Effector memory CD8-positive, alpha-beta T cell (primary cell): ENCODE results near the gene SEPHS1.

Experiments
- ATAC-seq: fragments of 150-1000 bp; cut with Tn5 transposase; replicated peaks from 2 replicates; pipeline ENCODE4 v1.10.0; 2021; ENCODE audit warnings: mild to moderate bottlenecking, moderate library complexity
- DNase-seq, 3 experiments: peaks; one replicate each; pipeline ENCODE4 v3.0.0; 2021
- H3K27ac Mint-ChIP-seq, 2 donors: one replicate each; pipeline ENCODE4 v1.8.0; 2022; ENCODE audit warnings: mild to moderate bottlenecking in 2 of 2, mixed read lengths in 2 of 2, moderate library complexity in 2 of 2
- H3K27me3 Mint-ChIP-seq, 2 donors: one replicate each; pipeline ENCODE4 v1.8.0; 2022; ENCODE audit warnings: mixed read lengths in 2 of 2
- H3K36me3 Mint-ChIP-seq: one replicate; pipeline ENCODE4 v1.8.0; 2022; ENCODE audit warnings: mild to moderate bottlenecking, moderate library complexity, mixed read lengths; ENCODE audit not compliant: insufficient read depth
- H3K4me1 Mint-ChIP-seq, 2 donors: one replicate each; pipeline ENCODE4 v1.8.0; 2022; ENCODE audit warnings: low read depth in 2 of 2, mixed read lengths in 2 of 2
- H3K4me3 Mint-ChIP-seq, 2 donors: one replicate each; pipeline ENCODE4 v1.8.0; 2022; ENCODE audit warnings: mild to moderate bottlenecking in 2 of 2, mixed read lengths in 2 of 2, moderate library complexity in 2 of 2
- H3K9me3 Mint-ChIP-seq, 2 donors: one replicate each; pipeline ENCODE4 v1.8.0; 2022; ENCODE audit warnings: mixed read lengths in 2 of 2

The SEPHS1 gene

DNA sequence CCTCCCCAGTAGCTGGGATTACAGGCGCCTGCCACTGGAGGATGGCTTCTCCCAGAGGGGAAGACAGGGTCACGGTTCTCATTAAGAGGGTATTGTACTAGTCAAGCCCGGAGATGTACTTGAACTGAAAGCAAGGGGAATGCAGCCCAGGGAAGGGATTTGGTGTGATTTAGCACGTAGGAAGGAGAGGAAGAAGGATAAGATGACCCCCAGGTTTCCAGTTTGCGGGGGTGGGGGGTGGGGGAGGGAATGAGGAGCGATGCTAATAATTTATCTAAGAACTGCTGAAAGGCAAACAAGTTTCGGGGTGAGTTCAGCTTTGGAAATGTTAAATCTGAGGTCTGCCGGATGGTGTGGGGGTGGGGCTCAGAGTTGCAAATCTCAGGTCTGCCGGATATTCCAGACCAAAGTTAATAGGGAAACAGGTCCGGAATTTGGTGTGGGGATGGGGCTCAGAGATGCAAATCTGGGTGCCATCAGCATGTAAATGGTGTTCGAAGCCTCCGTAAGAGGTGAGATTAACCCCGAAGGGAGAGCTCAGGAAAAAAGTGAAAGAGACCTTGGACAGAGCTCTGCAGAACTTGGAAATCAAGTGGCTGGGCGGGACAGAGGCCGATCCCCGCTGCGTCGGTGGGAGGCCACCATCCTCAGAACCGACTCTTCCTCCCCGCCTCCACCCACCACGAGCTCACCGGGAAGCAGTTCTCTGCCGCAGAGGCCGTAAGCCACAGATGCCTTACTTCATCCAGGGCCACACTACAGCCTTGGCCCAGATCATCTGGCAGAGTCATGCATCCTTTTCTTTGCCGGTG, 1.6 kb upstream of the SEPHS1 start:
- peaks cover 24 to 25% of the 10 kb centered on the region in 2 donors for H3K4me1 Mint-ChIP-seq
- DNase-seq = no peak

DNA sequence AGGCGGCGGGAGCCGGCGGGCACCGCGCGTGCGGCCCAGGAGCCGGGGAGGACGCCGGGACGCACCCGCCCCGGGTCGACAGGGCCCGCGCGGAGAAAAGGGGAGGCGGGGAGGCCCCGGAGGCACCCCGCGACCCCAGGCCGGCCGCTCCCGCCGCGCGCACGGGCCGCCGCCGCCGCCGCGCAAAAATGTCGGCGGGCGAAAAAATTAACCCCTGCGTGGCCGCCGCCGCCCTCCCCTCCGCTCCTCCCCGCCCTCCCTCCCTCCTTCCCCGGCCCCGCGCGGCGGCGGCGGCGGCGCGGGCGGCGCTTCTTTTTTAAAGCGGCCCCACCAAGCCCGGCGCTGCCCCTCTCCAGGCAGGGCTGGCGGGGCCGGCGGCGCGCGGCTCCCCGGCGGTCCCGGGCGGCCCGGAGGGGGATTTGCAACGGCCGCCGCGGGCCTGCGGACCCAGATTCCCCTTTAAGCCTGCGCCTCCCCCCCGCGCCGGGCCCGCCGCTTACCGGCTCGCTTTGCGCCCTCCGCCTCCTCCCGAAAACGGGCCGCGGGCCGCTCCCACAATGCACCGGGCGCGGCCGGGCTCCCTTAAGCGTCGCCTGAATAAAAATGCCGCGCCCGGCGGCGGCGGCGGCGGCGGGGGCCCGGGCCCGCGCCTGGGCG, 465 bp downstream of the SEPHS1 start:
- peak; percentile 60 to 67 (median 67) for DNase-seq
- peaks cover 25 to 29% of the 10 kb centered on the region in 2 donors for H3K4me1 Mint-ChIP-seq
- no peaks in the 10 kb centered on the region for H3K9me3 Mint-ChIP-seq
- ATAC-seq = peak; percentile 66
- H3K27ac Mint-ChIP-seq = peak overlapping the region in 1 of 2 donors; percentile 52
- peaks cover 4 to 8% of the 10 kb centered on the region in 2 donors for H3K27me3 Mint-ChIP-seq
- peaks cover 18% of the 10 kb centered on the region for H3K36me3 Mint-ChIP-seq
- H3K4me3 Mint-ChIP-seq = peak overlapping the region; percentile 75 to 89

More for the DNA sequence above, 1.6 kb upstream of the SEPHS1 start:
- Mint-ChIP-seq H3K27me3 (peaks cover 20 to 24% of the 10 kb centered on the region in 2 donors), H3K9me3 (no peaks in the 10 kb centered on the region), H3K27ac (peak overlapping the region in 1 of 2 donors; percentile 66), H3K36me3 (peaks cover 15% of the 10 kb centered on the region), H3K4me3 (peak overlapping the region; percentile 75 to 89)
- ATAC-seq = no peak

DNA sequence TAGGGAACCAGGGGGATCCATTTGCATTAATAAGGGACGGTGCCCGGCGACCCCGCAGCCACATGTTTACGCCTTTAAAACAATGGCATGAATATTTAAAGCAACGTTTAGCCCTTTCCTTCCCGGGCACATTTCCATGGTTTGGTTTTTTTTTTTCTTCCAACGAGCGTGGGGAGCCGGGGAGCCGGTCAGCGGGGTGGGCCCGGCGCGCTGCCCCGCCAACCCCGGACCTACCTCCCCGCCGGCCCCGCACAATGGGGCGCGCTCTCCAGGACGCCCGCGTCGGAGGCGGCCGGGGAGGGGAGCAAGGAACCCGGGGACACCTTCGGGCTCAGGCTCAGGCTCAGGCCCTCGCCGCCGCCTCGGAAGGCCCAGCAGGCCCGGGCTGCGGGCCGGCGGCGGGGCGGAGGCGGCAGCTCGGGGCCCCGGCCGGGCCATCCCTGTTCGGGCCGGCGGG, 1.0 kb downstream of the SEPHS1 start:
- peaks cover 18% of the 10 kb centered on the region for H3K36me3 Mint-ChIP-seq
- ATAC-seq (peak; percentile 25), DNase-seq (peak in 1 of 3 experiments; percentile 15)
- peak overlapping the region; percentile 70 to 73 for H3K4me3 Mint-ChIP-seq
- peaks cover 22 to 29% of the 10 kb centered on the region in 2 donors for H3K4me1 Mint-ChIP-seq
- H3K9me3 Mint-ChIP-seq = no peaks in the 10 kb centered on the region
- H3K27me3 Mint-ChIP-seq = peaks cover 0 to 3% of the 10 kb centered on the region in 2 donors
- peak overlapping the region; percentile 68 to 87 for H3K27ac Mint-ChIP-seq

DNA sequence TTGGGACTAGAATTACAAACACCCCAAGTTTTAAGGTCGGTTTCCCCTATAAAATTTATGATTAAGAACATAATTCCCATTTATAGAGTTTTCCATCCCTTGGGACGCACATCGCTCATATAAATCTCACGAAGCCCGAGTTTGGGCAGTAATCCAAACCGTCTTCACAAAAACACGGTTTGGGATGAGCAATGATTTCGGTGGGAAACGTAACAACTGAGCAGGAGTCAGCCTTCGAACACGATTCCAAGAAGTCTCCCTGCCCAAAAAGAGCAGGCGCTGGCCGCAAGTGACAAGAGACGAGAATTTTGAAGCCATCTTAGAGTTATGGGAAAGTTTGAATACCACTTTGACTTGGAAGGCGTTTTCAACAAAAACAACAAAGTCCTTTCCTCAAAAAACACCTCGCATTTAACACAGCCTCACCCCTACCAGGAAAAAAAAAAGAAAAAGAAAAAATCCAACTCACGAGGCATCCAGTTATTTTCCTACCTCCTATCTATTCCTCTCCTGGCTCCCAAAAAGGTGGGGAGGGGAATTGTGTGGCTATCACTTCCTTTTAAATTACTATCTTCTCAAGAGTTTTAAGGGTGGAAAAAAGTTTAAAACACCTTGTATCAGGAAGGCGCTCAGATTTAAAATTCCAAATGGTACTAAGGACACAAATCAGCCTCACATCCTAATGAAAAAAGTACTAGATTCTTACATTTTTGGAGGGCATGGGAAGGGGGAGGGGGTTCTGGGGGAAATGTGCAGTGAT, 1.6 kb downstream of the SEPHS1 start:
- Mint-ChIP-seq H3K27me3 (no peaks in the 10 kb centered on the region), H3K36me3 (peaks cover 18% of the 10 kb centered on the region), H3K4me3 (peak overlapping the region; percentile 70 to 73), H3K4me1 (peaks cover 17 to 26% of the 10 kb centered on the region in 2 donors), H3K9me3 (no peaks in the 10 kb centered on the region), H3K27ac (peak overlapping the region; percentile 68 to 87)
- DNase-seq (no peak), ATAC-seq (no peak)

DNA sequence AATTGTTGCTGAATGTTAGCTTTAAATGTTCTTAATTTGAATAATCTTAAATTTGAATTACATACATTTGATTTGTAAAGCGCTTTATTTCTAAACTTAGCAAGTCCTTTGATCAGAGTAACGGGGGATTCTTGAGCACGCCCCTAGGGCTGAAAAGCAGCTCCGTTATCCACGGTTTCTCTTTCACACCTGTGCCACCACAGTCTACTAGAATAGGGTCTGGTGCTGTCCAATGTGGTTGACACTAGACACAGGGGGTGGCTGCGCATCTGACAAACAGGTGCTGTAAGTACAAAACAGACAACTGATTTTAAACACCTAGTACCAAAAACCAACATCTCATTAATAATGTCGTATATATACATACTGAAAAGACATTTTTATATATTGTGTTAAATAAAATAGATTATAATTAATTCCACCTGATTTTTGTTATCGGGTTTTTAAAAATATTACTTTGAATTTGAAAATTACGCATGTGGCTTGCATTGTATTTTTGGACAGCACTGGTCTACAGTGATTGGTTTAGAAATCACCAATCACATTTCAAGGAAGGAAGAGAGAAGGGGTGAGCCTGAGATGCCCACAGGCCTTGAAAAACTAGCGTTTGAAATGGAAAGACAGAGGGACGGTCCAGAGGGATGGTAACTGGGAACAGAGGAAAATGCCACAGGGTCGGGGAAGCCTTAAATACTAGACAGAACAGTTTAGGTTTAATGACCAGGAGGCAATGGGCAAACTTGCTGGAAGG, 7.3 kb downstream of the SEPHS1 start:
- no peaks in the 10 kb centered on the region for H3K27me3 Mint-ChIP-seq
- peak overlapping the region; percentile 19 to 20 for H3K4me3 Mint-ChIP-seq
- no peaks in the 10 kb centered on the region for H3K9me3 Mint-ChIP-seq
- peak overlapping the region in 1 of 2 donors; percentile 91 for H3K27ac Mint-ChIP-seq
- H3K36me3 Mint-ChIP-seq = peaks cover 18% of the 10 kb centered on the region
- peak; percentile 100 for ATAC-seq
- peaks cover 13 to 18% of the 10 kb centered on the region in 2 donors for H3K4me1 Mint-ChIP-seq
- DNase-seq = peak; percentile 31 to 36 (median 34)

DNA sequence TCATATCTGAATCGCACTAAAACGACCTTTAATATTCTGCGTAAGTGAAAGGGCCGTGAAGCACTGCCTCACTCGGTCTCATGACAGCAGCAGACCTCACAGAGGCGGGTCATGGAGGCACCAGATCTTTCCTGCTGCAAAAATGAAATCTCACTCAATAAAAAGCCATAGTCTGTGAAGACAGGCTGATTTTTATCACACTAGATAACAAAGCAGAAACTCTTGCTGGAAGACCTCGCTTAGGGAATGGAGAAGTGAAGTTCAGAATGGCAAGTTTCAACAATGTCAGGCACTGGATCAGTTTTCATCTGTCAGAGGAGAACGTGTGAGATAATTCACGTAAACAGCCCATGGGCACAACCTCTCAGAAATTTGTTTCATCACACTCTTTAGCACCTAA, 8.0 kb downstream of the SEPHS1 start:
- peaks cover 13 to 18% of the 10 kb centered on the region in 2 donors for H3K4me1 Mint-ChIP-seq

DNA sequence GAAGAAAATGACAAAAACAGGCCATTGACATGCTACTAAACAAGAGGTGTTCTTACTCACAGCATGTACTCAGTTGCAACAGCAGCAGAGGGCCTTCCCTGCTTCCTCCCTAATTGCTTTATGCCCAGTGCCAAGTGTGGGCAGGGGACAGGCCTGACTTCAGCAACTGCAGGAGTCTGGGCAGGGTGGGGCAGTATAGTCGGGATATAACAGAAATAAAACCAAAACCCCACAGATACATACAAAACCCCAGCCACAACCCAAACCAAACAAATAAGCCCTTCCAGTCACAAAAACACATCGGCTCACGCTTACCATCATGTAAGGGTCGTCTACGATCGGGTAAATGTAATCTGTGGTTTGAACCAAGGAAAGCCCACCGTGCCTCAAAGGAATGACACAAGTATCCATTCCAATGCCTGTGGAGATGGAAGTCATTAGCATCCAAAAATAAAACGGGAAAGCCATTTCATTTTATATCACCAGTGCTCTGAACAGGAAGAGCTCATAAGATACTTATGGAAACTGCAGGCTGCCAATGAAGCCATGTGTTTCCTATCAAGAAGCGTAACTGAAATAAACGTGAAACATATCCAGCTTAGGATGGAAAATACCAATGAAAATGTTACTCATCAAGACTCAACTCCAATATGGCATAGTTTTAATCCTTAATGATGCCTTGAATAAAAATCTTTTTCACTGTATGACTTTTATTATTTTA, 9.5 kb downstream of the SEPHS1 start:
- ATAC-seq = no peak
- Mint-ChIP-seq H3K27ac (no peak overlapping the region), H3K36me3 (peaks cover 21% of the 10 kb centered on the region), H3K4me3 (no peak overlapping the region), H3K9me3 (no peaks in the 10 kb centered on the region), H3K27me3 (no peaks in the 10 kb centered on the region), H3K4me1 (peaks cover 12 to 14% of the 10 kb centered on the region in 2 donors)
- no peak for DNase-seq

More for the DNA sequence above, 8.0 kb downstream of the SEPHS1 start:
- DNase-seq (no peak), ATAC-seq (no peak)
- H3K27me3 Mint-ChIP-seq = no peaks in the 10 kb centered on the region
- peaks cover 18% of the 10 kb centered on the region for H3K36me3 Mint-ChIP-seq
- peak overlapping the region in 1 of 2 donors; percentile 91 for H3K27ac Mint-ChIP-seq
- H3K9me3 Mint-ChIP-seq = no peaks in the 10 kb centered on the region
- H3K4me3 Mint-ChIP-seq = peak overlapping the region in 1 of 2 donors; percentile 19

DNA sequence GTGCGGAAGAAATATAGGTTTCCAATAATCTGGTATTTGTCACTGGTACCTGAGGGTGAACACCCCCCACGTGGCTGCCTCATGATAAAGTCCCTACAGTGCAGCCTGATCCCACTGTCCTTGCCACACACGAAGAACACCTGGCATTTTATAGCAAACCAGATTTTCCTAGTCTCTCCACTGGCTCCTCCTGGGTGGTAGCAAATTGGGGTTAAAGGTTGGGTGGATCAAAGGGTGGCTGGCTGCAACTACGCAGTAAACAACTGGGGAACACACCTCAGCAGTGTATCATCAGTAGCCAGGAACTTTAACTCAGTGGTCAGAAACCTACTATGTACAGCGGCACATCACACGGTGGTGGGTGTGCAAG, 10.3 kb downstream of the SEPHS1 start:
- ATAC-seq = no peak
- DNase-seq = no peak
- Mint-ChIP-seq H3K36me3 (peaks cover 27% of the 10 kb centered on the region), H3K4me1 (peaks cover 12 to 14% of the 10 kb centered on the region in 2 donors), H3K27me3 (no peaks in the 10 kb centered on the region), H3K9me3 (no peaks in the 10 kb centered on the region), H3K27ac (peak overlapping the region in 1 of 2 donors; percentile 30), H3K4me3 (no peak overlapping the region)

DNA sequence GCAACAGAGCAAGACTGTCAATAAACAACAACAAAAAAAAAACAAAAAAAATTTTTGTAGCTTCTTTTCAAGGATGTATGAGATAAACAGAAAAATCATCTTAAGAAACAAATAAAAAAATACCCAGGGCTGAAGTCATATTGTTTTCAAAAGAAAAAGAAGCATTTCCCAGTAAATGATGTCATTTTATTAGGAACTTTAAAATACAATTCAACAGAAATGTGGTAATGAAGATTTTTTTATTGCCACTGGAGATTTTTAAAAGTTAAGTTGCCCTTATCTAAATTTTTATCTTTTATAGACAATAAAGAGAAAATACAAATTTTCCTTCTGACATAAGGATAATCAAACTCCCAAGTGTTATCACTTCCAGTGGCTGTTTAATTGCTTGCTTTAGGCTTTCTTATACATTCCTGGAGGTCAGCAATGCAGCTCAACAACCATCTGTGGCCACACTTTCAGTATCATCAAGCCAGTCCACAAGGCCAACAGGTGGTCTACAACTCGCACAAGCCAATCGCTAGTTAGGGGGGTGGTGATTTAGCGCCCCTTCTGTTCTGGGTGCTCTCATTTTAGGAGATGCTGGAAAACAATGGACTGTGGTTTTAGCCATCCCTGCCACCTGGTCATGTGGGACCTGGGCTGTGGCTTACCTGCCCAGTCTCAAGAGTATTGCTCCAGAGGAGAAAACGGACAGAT, 10.8 kb downstream of the SEPHS1 start:
- peaks cover 27% of the 10 kb centered on the region for H3K36me3 Mint-ChIP-seq
- ATAC-seq = no peak
- no peak overlapping the region for H3K4me3 Mint-ChIP-seq
- no peak overlapping the region for H3K27ac Mint-ChIP-seq
- DNase-seq = no peak
- H3K9me3 Mint-ChIP-seq = no peaks in the 10 kb centered on the region
- H3K4me1 Mint-ChIP-seq = peaks cover 12 to 14% of the 10 kb centered on the region in 2 donors
- H3K27me3 Mint-ChIP-seq = no peaks in the 10 kb centered on the region

DNA sequence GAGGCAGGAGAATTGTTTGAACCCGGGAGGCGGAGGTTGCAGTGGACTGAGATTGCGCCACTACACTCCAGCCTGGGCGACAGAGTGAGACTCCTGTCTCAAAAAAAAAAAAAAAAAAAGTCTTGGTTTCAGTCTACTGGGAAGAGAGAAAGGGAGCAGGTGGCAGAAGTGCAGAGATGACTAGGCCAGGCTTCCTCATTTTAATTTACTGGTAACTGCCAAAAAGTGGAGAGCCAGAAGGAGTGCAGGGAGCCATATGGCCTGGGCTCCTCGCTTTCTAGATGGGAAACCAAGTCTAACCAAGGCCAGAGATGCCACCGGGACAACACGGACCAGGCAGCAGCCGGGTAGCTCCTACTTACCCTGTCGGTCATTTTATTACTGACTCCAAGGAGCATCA, 12.2 kb downstream of the SEPHS1 start:
- no peak overlapping the region for H3K27ac Mint-ChIP-seq
- H3K4me1 Mint-ChIP-seq = peaks cover 10 to 11% of the 10 kb centered on the region in 2 donors
- H3K36me3 Mint-ChIP-seq = peaks cover 27% of the 10 kb centered on the region
- no peak overlapping the region for H3K4me3 Mint-ChIP-seq
- no peaks in the 10 kb centered on the region for H3K9me3 Mint-ChIP-seq
- DNase-seq (no peak), ATAC-seq (no peak)
- H3K27me3 Mint-ChIP-seq = no peaks in the 10 kb centered on the region

DNA sequence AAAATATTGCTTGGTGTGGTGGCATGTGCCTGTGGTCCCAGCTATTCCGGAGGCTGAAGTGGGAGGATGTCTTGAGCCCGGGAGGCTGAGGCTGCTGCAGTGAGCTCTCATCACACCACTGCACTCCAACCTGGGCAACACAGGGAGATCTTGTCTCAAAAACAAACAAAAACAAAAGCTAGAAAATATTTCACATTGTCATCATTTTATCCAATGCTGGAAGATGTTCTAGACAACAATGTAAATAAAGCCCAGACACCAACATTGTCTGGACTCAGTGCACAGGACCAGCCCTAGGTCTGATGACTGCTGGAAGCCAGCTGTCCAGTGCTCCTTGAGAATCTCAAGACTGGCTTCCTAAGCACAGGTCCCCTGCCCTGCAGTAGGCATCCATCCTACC, 13.5 kb downstream of the SEPHS1 start:
- Mint-ChIP-seq H3K36me3 (peaks cover 34% of the 10 kb centered on the region), H3K4me1 (peaks cover 4 to 8% of the 10 kb centered on the region in 2 donors), H3K27me3 (no peaks in the 10 kb centered on the region), H3K9me3 (no peaks in the 10 kb centered on the region), H3K27ac (no peak overlapping the region), H3K4me3 (no peak overlapping the region)
- DNase-seq (no peak), ATAC-seq (no peak)

DNA sequence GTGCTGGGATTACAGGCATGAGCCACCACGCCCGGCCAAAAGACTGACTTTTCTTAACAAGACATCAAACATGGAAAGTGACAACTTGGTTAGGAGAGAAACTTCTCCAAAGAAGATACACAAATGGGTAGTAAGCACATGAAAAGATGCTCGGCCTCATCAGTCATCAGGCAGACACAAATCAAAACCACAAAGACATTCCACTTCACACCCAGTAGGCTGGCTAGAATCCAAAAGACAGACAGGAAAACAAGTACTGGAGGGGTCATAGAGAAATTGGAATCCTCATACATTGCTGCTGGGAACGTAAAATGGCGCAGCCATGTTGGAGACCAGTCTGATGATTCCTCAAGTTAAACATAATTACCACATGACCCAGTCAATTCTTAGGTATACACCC, 16.4 kb downstream of the SEPHS1 start:
- H3K36me3 Mint-ChIP-seq = peaks cover 43% of the 10 kb centered on the region
- no peaks in the 10 kb centered on the region for H3K9me3 Mint-ChIP-seq
- no peaks in the 10 kb centered on the region for H3K27me3 Mint-ChIP-seq
- DNase-seq = no peak
- no peak overlapping the region for H3K27ac Mint-ChIP-seq
- H3K4me1 Mint-ChIP-seq = no peaks in the 10 kb centered on the region
- ATAC-seq = no peak
- H3K4me3 Mint-ChIP-seq = no peak overlapping the region
